NCI-H187 treated with DMSO at 0.1 percent for 48 hours (cell line): ENCODE measurements around the gene KRCC1.
A peak's percentile ranks its signal among the peaks of the same experiment; 100 is the strongest.

Experiments
- DNase-seq: peaks from one replicate; lab custom pipeline; 2025; lab: John Stamatoyannopoulos, UW

The KRCC1 gene

GRCh38 chr2:88055371-88056128, at the start of gene KRCC1:
TSS of gene KRCC1 (minus strand) at chr2:88055783. CDS start at chr2:88028563, 27,220 bp downstream.
- DNase-seq: peak; percentile 73

- DNase-seq: no peak
These were observed 44.9 kb upstream of the KRCC1 start for GRCh38 chr2:88100489-88100858.

DNA sequence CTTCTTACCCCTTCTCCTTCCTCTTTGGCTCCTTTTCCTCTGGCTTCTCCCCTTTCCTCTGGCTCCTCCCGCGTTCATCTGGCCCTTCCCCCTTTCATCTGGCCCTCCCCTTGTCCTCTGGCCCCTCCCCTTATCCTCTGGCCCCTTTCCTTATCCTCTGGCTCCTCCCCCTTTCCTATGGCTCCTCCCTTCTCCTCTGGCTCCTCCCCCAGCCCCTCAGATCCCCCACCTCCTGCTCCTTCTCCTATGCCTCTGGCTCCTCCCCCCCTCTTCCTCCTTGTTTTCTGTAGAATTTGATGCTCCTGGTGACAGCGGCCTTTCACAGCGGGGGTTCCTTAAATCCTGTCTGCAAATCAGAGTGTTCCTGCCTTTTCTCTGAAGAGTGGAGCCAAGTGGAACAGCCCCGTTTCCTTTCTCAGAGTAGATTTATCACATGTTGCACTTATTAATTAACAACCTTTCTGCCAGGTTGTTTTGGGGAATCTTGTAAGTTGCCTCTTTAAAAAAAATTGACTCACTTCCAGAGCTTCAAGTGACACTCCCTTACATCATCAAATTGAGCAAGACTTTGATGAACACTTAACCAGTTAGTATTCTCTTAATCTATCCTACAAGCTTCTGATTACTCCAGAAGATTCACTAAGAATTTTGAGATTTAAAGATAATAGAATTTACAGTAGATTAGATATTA, 44.4 kb upstream of the KRCC1 start:
- DNase-seq: no peak

- no peak for DNase-seq
These were observed 42.9 kb upstream of the KRCC1 start for GRCh38 chr2:88098558-88098900.

- DNase-seq: no peak
These were observed 42.4 kb upstream of the KRCC1 start for GRCh38 chr2:88097891-88098557.

GRCh38 chr2:88097192-88097591, 41.6 kb upstream of the KRCC1 start:
- no peak for DNase-seq

DNA sequence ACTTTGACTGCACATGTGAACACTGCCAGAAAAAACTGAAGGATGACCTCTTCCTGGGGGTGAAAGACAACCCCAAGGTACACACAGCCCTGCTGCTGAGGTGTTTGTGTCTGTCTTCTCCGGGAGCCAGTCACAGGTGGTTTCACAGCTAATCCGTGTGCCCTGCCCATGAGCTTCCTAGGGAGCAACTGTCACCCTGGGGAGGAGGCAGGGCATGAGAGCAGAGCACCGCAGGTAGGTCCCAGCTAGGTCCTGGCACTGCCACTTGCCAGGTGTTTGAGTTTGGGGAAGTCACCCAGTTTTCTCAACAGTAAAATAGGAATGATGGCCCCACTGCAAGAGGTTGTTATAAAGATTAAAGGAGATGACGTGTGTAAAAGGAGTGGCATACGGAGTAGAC, 41.1 kb upstream of the KRCC1 start:
- DNase-seq: no peak

DNA sequence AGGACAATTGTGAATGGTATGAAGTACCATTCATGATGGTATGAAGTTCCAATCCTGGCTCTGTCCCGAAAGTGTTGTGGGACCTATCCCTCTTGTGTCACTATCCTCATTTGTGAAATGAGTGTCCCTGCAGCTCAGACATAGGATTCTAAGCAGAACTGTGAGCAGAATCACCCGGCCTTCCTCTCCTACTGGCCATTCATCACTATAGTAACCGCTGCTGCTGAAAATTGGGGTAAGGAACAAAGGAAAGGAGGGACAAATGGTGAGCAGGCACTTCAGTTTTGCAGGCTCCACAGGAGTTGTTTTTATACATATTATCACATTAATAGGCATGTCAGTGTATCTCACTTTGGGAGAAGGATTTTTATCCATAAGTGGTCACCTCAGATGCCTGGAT, 39.4 kb upstream of the KRCC1 start:
- DNase-seq: no peak

DNA sequence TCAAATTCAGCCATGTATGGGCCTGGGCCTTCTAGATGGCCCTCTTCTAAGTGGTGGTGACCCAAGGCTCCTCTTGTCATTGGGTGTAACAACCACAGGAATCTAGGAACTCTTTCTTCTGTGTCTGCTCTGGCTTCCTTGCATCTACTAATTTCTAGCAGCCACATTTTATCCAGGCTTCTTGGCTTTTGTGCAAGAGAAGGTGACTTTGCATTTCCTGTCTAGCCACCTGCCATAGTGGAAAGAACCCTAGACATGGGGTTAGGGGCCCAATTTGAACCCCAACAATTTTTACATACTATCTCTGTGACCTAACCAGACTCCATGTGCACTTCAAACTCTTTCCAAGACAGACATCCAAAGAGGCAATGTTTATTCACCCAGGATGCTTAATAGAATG, 37.2 kb upstream of the KRCC1 start:
- DNase-seq: no peak

- no peak for DNase-seq
These were observed 36.4 kb upstream of the KRCC1 start for GRCh38 chr2:88091943-88092342.

- no peak for DNase-seq
These were observed 35.1 kb upstream of the KRCC1 start for GRCh38 chr2:88090446-88091283.

GRCh38 chr2:88088999-88089398, 33.4 kb upstream of the KRCC1 start:
- DNase-seq: no peak

- no peak for DNase-seq
These were observed 32.2 kb upstream of the KRCC1 start for GRCh38 chr2:88087763-88088162.

DNA sequence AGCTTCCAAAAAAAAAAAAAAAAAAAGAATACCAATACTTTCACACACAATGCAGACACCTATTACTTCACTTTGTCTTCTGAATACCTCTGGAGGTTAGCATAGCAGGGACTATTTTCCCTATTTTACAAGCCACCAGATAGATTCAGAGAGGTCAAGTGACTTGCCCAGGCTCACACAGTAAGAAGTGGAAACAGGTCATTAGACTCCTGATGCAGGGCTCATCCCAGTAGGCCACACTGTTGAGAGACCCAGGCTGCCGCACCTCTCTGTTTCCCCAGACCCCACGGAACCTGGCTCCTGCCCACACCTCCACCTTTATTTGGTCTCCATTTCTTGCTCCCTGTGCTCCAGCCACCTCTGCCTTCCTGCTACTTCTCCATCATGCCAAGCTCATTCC, 31.5 kb upstream of the KRCC1 start:
- DNase-seq: no peak

DNA sequence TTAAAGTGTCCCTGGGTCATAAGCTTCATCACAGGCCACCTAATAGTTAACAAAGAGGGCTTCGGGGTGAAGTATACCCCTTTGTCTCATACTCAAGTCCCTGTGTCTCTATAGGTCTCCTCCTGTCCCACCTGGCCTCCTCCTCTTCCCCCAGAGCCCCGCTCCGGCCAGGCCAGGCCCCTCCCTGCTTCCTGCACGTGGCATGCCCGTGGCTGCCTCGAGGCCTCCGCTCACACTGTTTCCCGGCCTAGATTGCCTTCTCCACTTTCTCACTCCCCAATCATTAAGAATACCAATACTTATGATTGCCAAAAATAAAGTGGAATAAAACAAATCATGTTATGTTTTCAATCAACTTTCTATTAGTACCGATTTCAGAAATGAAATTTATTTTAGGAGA, 30.8 kb upstream of the KRCC1 start:
- DNase-seq: no peak

GRCh38 chr2:88085602-88086001, 30.0 kb upstream of the KRCC1 start:
- DNase-seq: no peak

- DNase-seq: no peak
These were observed 29.5 kb upstream of the KRCC1 start for GRCh38 chr2:88085099-88085498.

- DNase-seq: no peak
These were observed 27.2 kb upstream of the KRCC1 start for GRCh38 chr2:88082781-88083180.

GRCh38 chr2:88081924-88082608, 26.5 kb upstream of the KRCC1 start:
- no peak for DNase-seq

GRCh38 chr2:88080545-88080944, 25.0 kb upstream of the KRCC1 start:
- no peak for DNase-seq

- DNase-seq: no peak
These were observed 23.1 kb upstream of the KRCC1 start for GRCh38 chr2:88078643-88079172.

DNA sequence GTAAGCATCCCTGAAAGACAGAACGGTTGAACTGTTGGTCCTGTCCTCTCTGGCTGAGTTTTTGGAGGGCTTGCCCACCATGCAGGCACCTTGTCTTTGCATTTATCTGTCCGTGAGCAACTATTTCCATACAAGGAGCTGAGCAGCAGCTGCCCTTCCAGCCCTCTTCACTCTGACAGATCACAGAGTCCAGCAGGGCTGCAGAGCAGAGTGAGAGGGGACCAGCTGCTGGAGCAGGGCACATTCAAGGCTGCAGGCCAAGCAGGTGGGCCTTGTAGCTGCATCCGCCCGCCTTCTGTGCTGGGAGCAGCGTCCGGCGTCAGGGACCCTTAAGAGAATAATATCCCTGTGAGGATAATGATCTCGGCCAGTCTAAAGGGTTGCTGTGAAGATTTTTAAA, 21.5 kb upstream of the KRCC1 start:
- DNase-seq: no peak
